Activated CD4-positive, alpha-beta memory T cell treated with anti-CD3 and anti-CD28 coated beads for 36 hours (primary cell): ENCODE data around the gene IFRD2. TPM values are rescaled to one million over a fixed set of nuclear protein-coding genes. Genes with fewer than 3 reads are reported as not detected.
"Not testable (repeated sequence)": the region's sequence is repeated elsewhere in the genome, so short reads cannot be mapped to it uniquely, and the experiment has no call there.

Experiments
- CTCF ChIA-PET: fragments of 350-600 bp; sonication (Branson Sonifier 250); formaldehyde crosslinking; loops from one replicate; lab custom pipeline; 2021; ENCODE audit warnings: antibody characterized with exemption, inconsistent platforms; lab: Charles Lee
- POLR2A ChIA-PET: fragments of 350-600 bp; sonication (Branson Sonifier 250); formaldehyde crosslinking; loops from one replicate; lab custom pipeline; 2021; ENCODE audit warnings: antibody characterized with exemption; lab: Charles Lee
- DNase-seq: peaks from one replicate; pipeline ENCODE4 v3.0.0-alpha.2; 2020
- H3K27ac Mint-ChIP-seq: one replicate; pipeline ENCODE4 v1.8.0; 2021; ENCODE audit warnings: mixed read lengths
- H3K27me3 Mint-ChIP-seq: one replicate; pipeline ENCODE4 v1.8.0; 2021; ENCODE audit warnings: mixed read lengths
- H3K36me3 Mint-ChIP-seq: one replicate; pipeline ENCODE4 v1.8.0; 2021; ENCODE audit warnings: mixed read lengths
- H3K4me1 Mint-ChIP-seq: one replicate; pipeline ENCODE4 v1.8.0; 2021; ENCODE audit warnings: low read depth, mixed read lengths
- H3K4me3 Mint-ChIP-seq: one replicate; pipeline ENCODE4 v1.8.0; 2021; ENCODE audit warnings: mild to moderate bottlenecking, mixed read lengths
- H3K9me3 Mint-ChIP-seq: one replicate; pipeline ENCODE4 v1.8.0; 2021; ENCODE audit warnings: mixed read lengths
- intact Hi-C: fragments of 100-400 bp; cut with micrococcal nuclease; formaldehyde crosslinking; loops from one replicate; pipeline ENCODE4 v1.15.1; 2023
- total RNA-seq, 2 experiments: library from RNA; stranded (reverse); gene quantifications; one replicate each; pipeline ENCODE4 v1.2.3, GENCODE V29; 2021

The IFRD2 gene
- total RNA-seq, 2 experiments from 2014 or later = 111 to 112 TPM

- Mint-ChIP-seq H3K36me3 (no peaks in the 10 kb centered on the region), H3K27ac (no peak overlapping the region)
- CTCF ChIA-PET = interaction anchor here (0.6 to 2.7 kb wide), 6 partner anchors 15 to 51 kb away, joined by 3 to 14 read pairs (median 4); partner anchors contain the start of genes GNAI2 and IFRD2
Measured at GRCh38 chr3:50276762-50277101, 15.5 kb downstream of the IFRD2 start.

GRCh38 chr3:50275996-50276761, 16.1 kb downstream of the IFRD2 start:
- Mint-ChIP-seq H3K9me3 (no peaks in the 10 kb centered on the region), H3K27ac (no peak overlapping the region)
- CTCF ChIA-PET = interaction anchor here (0.7 to 2.7 kb wide), 7 partner anchors 16 to 72 kb away, joined by 3 to 14 read pairs (median 4); partner anchors contain the start of genes GNAI2 and IFRD2

More at GRCh38 chr3:50276762-50277101, 15.5 kb downstream of the IFRD2 start:
- POLR2A ChIA-PET = interaction anchor here (3.1 kb wide), 1 partner anchor 13 kb away, joined by 16 read pairs; no protein-coding TSS in a partner anchor
- intact Hi-C loops = no loop called here
- Mint-ChIP-seq H3K4me1 (peaks cover 30% of the 10 kb centered on the region), H3K27me3 (peaks cover 27% of the 10 kb centered on the region), H3K9me3 (no peaks in the 10 kb centered on the region), H3K4me3 (no peak overlapping the region)
- no peak for DNase-seq

DNA sequence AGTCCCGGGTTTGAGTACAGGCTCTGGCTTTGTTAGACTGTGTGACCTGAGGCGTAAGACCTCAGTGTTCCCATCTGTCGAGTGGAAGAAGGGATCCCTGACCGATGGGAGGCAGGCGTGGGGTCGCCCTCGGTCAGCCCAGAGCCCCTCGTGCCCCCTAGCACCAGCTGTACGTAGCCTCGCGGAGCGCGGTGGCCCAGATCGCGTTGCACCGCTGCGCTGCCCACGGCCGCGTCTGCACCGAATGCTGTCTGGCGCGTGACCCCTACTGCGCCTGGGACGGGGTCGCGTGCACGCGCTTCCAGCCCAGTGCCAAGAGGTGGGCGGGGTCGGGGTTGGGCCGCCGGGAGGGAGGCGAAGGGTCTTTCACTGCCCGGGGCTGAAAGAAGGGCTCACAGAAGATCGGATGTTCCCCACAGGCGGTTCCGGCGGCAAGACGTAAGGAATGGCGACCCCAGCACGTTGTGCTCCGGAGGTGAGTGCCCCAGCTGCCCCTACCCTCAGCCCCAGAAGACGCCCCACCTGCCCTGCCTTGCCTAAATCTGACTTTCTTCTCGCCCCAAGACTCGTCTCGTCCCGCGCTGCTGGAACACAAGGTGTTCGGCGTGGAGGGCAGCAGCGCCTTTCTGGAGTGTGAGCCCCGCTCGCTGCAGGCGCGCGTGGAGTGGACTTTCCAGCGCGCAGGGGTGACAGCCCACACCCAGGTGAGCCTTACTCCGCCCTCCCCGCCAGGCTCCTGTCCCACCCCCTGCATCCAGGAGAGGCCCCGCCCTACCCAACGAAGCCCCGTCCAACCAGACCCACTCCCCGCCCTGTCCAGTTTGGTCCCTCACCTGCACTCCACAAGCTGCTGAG, 16.9 kb downstream of the IFRD2 start:
- Mint-ChIP-seq H3K36me3 (no peaks in the 10 kb centered on the region), H3K27ac (no peak overlapping the region), H3K4me3 (peak overlapping the region; percentile 26), H3K9me3 (no peaks in the 10 kb centered on the region), H3K4me1 (peaks cover 32% of the 10 kb centered on the region), H3K27me3 (peaks cover 27% of the 10 kb centered on the region)
- intact Hi-C loops = loop anchor here (2.0 kb wide), 1 partner anchor 23 kb away; the partner anchor contains the start of genes HYAL3 and NAA80
- no peak for DNase-seq
- ChIA-PET CTCF (interaction anchor here (0.6 to 5.0 kb wide), 19 partner anchors 8 to 155 kb away, joined by 3 to 45 read pairs (median 4); partner anchors contain the start of genes GNAT1, HYAL3 and NAA80), POLR2A (no interaction called here)

More at GRCh38 chr3:50275996-50276761, 16.1 kb downstream of the IFRD2 start:
- DNase-seq = peak; percentile 50
- Mint-ChIP-seq H3K27me3 (peaks cover 27% of the 10 kb centered on the region), H3K4me3 (peak overlapping the region; percentile 26), H3K36me3 (no peaks in the 10 kb centered on the region), H3K4me1 (peaks cover 32% of the 10 kb centered on the region)
- POLR2A ChIA-PET = no interaction called here
- intact Hi-C loops = loop anchor here (2.0 kb wide), 1 partner anchor 23 kb away; the partner anchor contains the start of genes HYAL3 and NAA80

DNA sequence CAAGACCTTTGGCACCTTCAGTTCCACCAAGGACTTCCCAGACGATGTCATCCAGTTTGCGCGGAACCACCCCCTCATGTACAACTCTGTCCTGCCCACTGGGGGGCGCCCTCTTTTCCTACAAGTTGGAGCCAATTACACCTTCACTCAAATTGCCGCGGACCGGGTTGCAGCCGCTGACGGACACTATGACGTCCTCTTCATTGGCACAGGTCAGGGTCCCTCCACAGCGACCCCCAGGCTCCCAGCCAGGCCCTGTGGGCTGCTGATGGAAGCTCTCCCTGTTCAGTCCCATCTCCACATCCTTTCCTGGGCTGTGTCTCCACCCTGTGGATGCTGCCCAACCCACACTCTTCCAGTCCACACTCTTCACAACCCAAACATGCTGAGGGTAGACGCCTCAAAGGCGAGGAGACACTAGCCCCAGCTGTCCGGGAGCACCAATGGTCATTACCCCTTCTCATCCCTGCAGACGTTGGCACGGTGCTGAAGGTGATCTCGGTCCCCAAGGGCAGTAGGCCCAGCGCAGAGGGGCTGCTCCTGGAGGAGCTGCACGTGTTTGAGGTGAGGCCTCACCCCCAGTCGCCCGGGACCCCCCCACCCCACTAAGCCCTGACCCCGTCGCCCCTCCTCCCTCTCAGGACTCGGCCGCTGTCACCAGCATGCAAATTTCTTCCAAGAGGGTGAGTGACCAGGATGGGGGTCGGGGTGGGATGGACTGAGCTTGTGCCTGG, 17.7 kb downstream of the IFRD2 start:
- H3K27ac Mint-ChIP-seq = no peak overlapping the region
- DNase-seq = peak; percentile 88
- no peaks in the 10 kb centered on the region for H3K36me3 Mint-ChIP-seq
- intact Hi-C loops = loop anchor here (1.0 to 5.0 kb wide), 5 partner anchors 14 to 152 kb away; partner anchors contain the start of genes HYAL3, IFRD2 and NAA80
- POLR2A ChIA-PET = no interaction called here
- H3K4me3 Mint-ChIP-seq = peak overlapping the region; percentile 44
- peaks cover 32% of the 10 kb centered on the region for H3K4me1 Mint-ChIP-seq
- H3K27me3 Mint-ChIP-seq = peaks cover 27% of the 10 kb centered on the region
- no peaks in the 10 kb centered on the region for H3K9me3 Mint-ChIP-seq
- CTCF ChIA-PET = interaction anchor here (0.6 to 5.0 kb wide), 18 partner anchors 9 to 154 kb away, joined by 3 to 45 read pairs (median 4); partner anchors contain the start of genes GNAI2, GNAT1, HYAL3 and NAA80

DNA sequence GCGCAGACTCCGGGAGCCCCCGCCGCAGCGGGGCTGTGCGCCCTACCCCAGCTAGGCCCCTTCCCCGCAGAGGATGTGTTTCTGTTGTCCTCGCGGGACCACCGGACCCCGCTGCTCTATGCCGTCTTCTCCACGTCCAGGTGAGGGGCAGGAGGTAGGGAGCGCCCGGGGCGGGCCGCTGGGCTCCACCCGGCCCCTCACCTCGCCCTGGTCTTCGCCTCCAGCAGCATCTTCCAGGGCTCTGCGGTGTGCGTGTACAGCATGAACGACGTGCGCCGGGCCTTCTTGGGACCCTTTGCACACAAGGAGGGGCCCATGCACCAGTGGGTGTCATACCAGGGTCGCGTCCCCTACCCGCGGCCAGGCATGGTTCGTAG, 18.6 kb downstream of the IFRD2 start:
- no peak for DNase-seq
- peaks cover 27% of the 10 kb centered on the region for H3K27me3 Mint-ChIP-seq
- intact Hi-C loops = loop anchor here (1.0 to 5.0 kb wide), 8 partner anchors 13 to 151 kb away; partner anchors contain the start of genes HYAL3, IFRD2 and NAA80
- no peak overlapping the region for H3K27ac Mint-ChIP-seq
- H3K9me3 Mint-ChIP-seq = no peaks in the 10 kb centered on the region
- H3K36me3 Mint-ChIP-seq = no peaks in the 10 kb centered on the region
- ChIA-PET CTCF (interaction anchor here (1.2 to 5.0 kb wide), 3 partner anchors 38 to 79 kb away, joined by 4 to 45 read pairs (median 10); partner anchors contain the start of gene GNAI2), POLR2A (no interaction called here)
- H3K4me1 Mint-ChIP-seq = peaks cover 32% of the 10 kb centered on the region
- no peak overlapping the region for H3K4me3 Mint-ChIP-seq

DNA sequence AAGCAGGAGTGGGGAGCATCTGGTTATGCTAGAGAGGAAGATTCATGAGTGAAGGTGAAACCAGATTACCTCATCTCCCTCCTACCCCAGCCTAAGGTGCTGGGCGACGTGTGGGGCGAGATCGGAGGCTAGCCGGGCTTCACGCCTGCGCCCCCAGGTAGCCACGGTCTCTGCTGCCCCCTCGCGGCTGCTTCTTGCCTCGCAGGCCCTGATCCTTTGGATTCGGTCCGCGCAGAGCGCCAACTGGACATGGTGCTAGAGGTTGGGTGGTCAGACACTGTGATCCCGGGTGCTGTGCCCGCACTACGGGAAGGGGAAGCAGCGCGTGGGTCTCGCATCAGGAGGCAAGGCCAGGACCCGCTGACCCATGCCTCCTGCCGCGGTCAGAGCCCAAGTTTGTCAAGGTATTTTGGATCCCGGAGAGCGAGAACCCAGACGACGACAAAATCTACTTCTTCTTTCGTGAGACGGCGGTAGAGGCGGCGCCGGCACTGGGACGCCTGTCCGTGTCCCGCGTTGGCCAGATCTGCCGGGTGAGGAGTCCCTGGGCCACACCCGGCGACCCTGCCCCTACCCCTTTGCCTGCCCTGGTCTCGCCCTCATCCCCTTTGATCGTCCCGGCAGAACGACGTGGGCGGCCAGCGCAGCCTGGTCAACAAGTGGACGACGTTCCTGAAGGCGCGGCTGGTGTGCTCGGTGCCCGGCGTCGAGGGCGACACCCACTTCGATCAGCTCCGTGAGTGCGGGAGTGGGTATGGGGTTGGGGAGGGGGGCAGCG, 19.1 kb downstream of the IFRD2 start:
- CTCF ChIA-PET = interaction anchor here (0.7 to 5.0 kb wide), 6 partner anchors 38 to 86 kb away, joined by 3 to 45 read pairs (median 8); partner anchors contain the start of genes GNAI2 and GNAT1
- H3K4me3 Mint-ChIP-seq = peak overlapping the region; percentile 38
- peak; percentile 94 for DNase-seq
- H3K9me3 Mint-ChIP-seq = no peaks in the 10 kb centered on the region
- POLR2A ChIA-PET = no interaction called here
- H3K4me1 Mint-ChIP-seq = peaks cover 32% of the 10 kb centered on the region
- no peaks in the 10 kb centered on the region for H3K36me3 Mint-ChIP-seq
- intact Hi-C loops = loop anchor here (1.0 to 5.0 kb wide), 4 partner anchors 27 to 151 kb away; no protein-coding TSS in a partner anchor
- peaks cover 27% of the 10 kb centered on the region for H3K27me3 Mint-ChIP-seq
- H3K27ac Mint-ChIP-seq = no peak overlapping the region

DNA sequence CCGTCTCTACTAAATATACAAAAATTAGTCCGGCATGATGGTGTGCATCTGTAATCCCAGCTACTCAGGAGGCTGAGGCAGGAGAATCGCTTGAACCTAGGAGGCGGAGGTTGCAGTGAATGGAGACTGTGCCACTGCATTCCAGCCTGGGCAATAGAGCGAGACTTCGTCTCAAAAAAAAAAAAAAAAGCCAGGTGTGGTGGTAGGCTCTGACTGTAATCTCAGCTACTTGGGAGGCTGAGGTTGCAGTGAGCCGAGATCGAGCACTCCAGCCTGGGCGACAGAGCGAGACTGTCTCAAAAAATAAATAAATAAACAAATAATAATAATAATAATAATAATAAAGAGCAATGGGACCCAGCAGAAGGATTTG, 19.7 kb downstream of the IFRD2 start:
- H3K9me3 Mint-ChIP-seq, H3K36me3 Mint-ChIP-seq, H3K27ac Mint-ChIP-seq, H3K4me3 Mint-ChIP-seq, DNase-seq, POLR2A ChIA-PET: not testable (repeated sequence)
- intact Hi-C loops = loop anchor here (5.0 kb wide), 1 partner anchor 150 kb away; no protein-coding TSS in a partner anchor
- CTCF ChIA-PET = interaction anchor here (0.6 to 5.0 kb wide), 13 partner anchors 12 to 165 kb away, joined by 3 to 45 read pairs (median 3); partner anchors contain the start of genes GNAT1 and IFRD2
- Mint-ChIP-seq H3K27me3 (peaks cover 27% of the 10 kb centered on the region), H3K4me1 (peaks cover 32% of the 10 kb centered on the region)

- peaks cover 32% of the 10 kb centered on the region for H3K4me1 Mint-ChIP-seq
- peaks cover 27% of the 10 kb centered on the region for H3K27me3 Mint-ChIP-seq
- no peak for DNase-seq
- CTCF ChIA-PET = interaction anchor here (0.6 to 5.0 kb wide), 9 partner anchors 11 to 78 kb away, joined by 3 to 45 read pairs (median 4); partner anchors contain the start of genes GNAT1 and IFRD2
- intact Hi-C loops = loop anchor here (5.0 kb wide), 1 partner anchor 149 kb away; no protein-coding TSS in a partner anchor
- H3K4me3 Mint-ChIP-seq = no peak overlapping the region
- H3K36me3 Mint-ChIP-seq = no peaks in the 10 kb centered on the region
- POLR2A ChIA-PET = interaction anchor here (0.9 kb wide), 1 partner anchor 13 kb away, joined by 3 read pairs; no protein-coding TSS in a partner anchor
- no peak overlapping the region for H3K27ac Mint-ChIP-seq
- no peaks in the 10 kb centered on the region for H3K9me3 Mint-ChIP-seq
Measured at GRCh38 chr3:50271314-50271936, 20.8 kb downstream of the IFRD2 start.

DNA sequence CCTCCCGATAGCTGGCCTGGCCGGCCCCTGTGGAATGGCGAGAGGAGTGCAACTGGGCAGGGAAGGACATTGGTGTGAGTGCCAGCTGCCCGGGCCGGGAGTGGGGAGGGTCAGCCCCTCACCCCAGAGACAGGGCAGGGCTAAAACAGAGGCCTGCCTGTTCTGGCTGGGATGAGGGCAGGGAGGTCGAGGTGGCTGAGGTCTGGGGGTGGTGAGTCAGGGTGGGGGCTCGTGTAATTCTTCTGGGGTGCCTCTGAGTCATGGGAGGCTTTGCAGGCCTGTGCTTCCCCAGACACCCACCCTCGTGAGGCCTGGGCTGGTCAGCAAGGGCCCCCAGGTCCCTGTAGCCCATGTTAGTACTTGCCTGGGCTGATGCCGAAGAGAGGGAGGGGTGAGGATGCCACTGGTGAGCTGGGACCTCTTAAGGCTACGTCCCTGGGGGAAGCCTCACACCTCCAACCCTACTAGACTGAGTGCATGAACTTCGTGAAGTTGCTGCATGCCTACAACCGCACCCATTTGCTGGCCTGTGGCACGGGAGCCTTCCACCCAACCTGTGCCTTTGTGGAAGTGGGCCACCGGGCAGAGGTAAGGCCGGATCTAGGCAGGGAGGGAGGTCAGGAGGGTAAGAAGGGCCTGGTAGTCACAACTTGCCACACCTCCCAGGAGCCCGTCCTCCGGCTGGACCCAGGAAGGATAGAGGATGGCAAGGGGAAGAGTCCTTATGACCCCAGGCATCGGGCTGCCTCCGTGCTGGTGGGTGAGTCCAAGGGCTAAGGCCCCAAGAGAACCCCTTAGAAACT, 21.6 kb downstream of the IFRD2 start:
- POLR2A ChIA-PET = interaction anchor here (0.9 kb wide), 1 partner anchor 13 kb away, joined by 3 read pairs; no protein-coding TSS in a partner anchor
- H3K4me3 Mint-ChIP-seq = no peak overlapping the region

More for the DNA sequence above, 21.6 kb downstream of the IFRD2 start:
- Mint-ChIP-seq H3K27ac (no peak overlapping the region), H3K9me3 (no peaks in the 10 kb centered on the region), H3K4me1 (peaks cover 27% of the 10 kb centered on the region), H3K36me3 (no peaks in the 10 kb centered on the region), H3K27me3 (peaks cover 22% of the 10 kb centered on the region)
- CTCF ChIA-PET = interaction anchor here (0.6 to 5.0 kb wide), 4 partner anchors 10 to 78 kb away, joined by 3 to 45 read pairs (median 25); partner anchors contain the start of gene GNAT1
- no peak for DNase-seq
- intact Hi-C loops = loop anchor here (5.0 kb wide), 1 partner anchor 148 kb away; no protein-coding TSS in a partner anchor
